ENCODE measurements around the gene TANGO2. TPM values are rescaled to one million over a fixed set of nuclear protein-coding genes. Genes with fewer than 3 reads are reported as not detected.

TANGO2 gene
- total and polyA plus RNA-seq, 2 donors, result 13.6 to 25.5 TPM

DNA sequence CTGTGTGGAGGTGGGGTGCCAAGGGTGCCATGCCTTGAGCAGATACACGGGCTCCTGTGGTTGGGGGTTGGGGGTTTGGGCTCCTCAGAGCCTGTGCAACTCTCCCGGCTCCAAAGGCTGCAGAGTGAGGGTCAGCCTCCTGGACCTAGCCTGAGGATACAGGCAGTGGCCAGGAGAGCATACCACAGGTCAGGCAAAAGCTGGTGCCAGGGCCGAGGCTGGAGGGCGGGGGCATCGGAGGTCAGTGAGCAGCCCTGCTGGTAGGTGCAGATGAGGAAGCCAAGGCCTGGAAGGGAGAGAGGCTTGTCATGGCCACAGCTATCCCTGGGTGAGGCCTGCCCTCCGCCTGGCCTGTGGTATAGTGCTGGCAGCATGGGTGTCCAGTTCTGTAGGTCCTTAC is 33.6 kb downstream of the TANGO2 start:
- Histone ChIP-seq H3K4me3 (ENCODE audit: low read depth, low read length) (no peak overlapping the region), H3K4me1 (ENCODE audit: insufficient read depth) (no peaks in the 10 kb centered on the region), H3K27ac (ENCODE audit: low read depth) (no peak overlapping the region), H3K36me3 (ENCODE audit: insufficient read depth) (peaks cover 1% of the 10 kb centered on the region)
- no peak for DNase-seq (ENCODE audit: extremely low spot score)
- 95% methylated on average over 6 of the region's 6 CpGs for WGBS

DNA sequence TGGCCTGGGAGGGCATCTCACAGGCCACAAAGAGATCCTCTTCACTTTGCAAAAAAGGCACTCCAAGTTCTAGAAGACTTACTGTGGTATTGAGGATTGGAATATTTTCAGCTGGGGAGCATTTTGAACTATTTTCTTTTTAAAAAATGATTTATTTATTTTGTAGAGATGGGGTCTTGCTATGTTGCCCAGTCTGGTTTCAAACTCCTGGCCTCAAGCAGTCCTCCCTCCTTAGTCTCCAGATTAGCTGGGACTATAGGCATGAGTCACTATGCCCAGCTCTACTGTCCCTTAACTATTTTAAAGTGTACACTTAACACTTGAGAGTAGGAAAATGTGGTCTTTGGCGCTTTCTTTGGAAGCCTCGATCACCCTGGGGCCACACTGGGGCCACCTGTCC is 34.2 kb downstream of the TANGO2 start:
- peaks cover 1% of the 10 kb centered on the region for H3K36me3 ChIP-seq (ENCODE audit: insufficient read depth)
- no peak overlapping the region for H3K27ac ChIP-seq (ENCODE audit: low read depth)
- no peak overlapping the region for H3K4me3 ChIP-seq (ENCODE audit: low read depth, low read length)
- 95% methylated on average over 2 of the region's 2 CpGs for WGBS
- no peak for DNase-seq (ENCODE audit: extremely low spot score)
- H3K4me1 ChIP-seq (ENCODE audit: insufficient read depth), result no peaks in the 10 kb centered on the region

- no peak overlapping the region for H3K27ac ChIP-seq (ENCODE audit: low read depth)
- no peak for DNase-seq (ENCODE audit: extremely low spot score)
- WGBS, result 92% methylated on average over 15 of the region's 15 CpGs
- peaks cover 1% of the 10 kb centered on the region for H3K36me3 ChIP-seq (ENCODE audit: insufficient read depth)
- H3K4me1 ChIP-seq (ENCODE audit: insufficient read depth), result no peaks in the 10 kb centered on the region
- H3K4me3 ChIP-seq (ENCODE audit: low read depth, low read length), result no peak overlapping the region
These were observed 34.7 kb downstream of the TANGO2 start for GRCh38 chr22:20055654-20056053.

DNA sequence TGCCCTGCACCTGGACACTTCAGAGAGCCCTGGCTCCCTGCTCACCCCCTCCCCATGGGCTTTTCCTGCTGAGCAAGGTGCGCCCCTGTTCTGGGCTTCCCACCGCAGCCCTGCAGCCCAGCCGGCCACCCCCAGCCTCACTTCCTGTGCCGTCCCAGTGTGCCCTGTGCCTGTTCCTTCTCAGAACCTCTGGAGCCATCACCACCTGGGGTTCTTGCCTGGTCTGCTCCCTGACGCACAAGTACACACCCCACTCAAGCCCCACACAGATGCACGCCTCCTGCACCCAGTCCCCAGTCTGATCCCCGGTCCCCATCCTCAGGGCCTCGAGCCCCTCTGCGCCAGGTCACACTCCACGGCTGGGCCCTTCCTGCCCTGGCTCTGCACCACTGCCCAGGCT is 35.3 kb downstream of the TANGO2 start:
- Histone ChIP-seq H3K36me3 (ENCODE audit: insufficient read depth) (peaks cover 1% of the 10 kb centered on the region), H3K4me3 (ENCODE audit: low read depth, low read length) (no peak overlapping the region), H3K27ac (ENCODE audit: low read depth) (no peak overlapping the region), H3K4me1 (ENCODE audit: insufficient read depth) (no peaks in the 10 kb centered on the region)
- DNase-seq (ENCODE audit: extremely low spot score), result no peak
- 86% methylated on average over 10 of the region's 10 CpGs for WGBS

DNA sequence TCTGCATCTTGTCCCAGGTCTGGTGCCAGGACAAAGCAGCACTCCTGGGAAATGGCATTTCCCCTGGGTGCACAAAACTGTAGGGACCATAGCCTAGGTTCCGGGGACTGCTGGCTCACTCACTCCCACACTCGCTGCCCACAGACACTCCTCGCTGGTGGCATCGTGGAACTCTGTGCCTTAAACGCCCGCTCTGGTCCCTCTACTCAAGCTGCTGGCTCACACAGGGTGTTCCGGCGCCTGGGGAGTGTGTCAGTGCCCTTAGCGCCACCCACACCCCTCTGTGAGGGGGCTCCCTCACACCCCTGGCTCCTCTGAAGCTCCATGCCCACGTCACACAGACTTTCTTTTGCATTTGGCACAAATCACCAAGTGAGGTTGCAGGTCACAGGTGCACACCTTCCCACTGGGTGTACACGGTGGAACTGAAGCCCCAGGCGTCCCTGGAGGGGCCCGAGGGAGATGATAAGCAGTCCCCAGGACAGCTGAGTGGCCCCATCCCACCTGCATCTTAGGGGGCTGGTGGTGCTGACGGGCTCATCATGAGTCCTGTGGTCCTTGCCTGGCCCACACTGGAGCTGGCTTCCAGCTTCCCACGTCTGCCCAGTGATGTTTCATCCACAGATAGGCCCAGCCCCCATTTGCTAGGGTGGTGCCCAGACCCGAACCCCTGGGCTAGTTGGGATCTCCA is 35.9 kb downstream of the TANGO2 start:
- Histone ChIP-seq H3K27ac (ENCODE audit: low read depth) (no peak overlapping the region), H3K4me1 (ENCODE audit: insufficient read depth) (no peaks in the 10 kb centered on the region), H3K4me3 (ENCODE audit: low read depth, low read length) (no peak overlapping the region), H3K36me3 (ENCODE audit: insufficient read depth) (peaks cover 1% of the 10 kb centered on the region)
- WGBS, result 94% methylated on average over 16 of the region's 16 CpGs
- DNase-seq (ENCODE audit: extremely low spot score), result no peak

GRCh38 chr22:20057596-20058268 is 36.8 kb downstream of the TANGO2 start:
- DNase-seq (ENCODE audit: extremely low spot score), result no peak
- 96% methylated on average over 13 of the region's 13 CpGs for WGBS
- no peak overlapping the region for H3K4me3 ChIP-seq (ENCODE audit: low read depth, low read length)
- no peaks in the 10 kb centered on the region for H3K4me1 ChIP-seq (ENCODE audit: insufficient read depth)
- peaks cover 5% of the 10 kb centered on the region for H3K36me3 ChIP-seq (ENCODE audit: insufficient read depth)
- no peak overlapping the region for H3K27ac ChIP-seq (ENCODE audit: low read depth)

DNA sequence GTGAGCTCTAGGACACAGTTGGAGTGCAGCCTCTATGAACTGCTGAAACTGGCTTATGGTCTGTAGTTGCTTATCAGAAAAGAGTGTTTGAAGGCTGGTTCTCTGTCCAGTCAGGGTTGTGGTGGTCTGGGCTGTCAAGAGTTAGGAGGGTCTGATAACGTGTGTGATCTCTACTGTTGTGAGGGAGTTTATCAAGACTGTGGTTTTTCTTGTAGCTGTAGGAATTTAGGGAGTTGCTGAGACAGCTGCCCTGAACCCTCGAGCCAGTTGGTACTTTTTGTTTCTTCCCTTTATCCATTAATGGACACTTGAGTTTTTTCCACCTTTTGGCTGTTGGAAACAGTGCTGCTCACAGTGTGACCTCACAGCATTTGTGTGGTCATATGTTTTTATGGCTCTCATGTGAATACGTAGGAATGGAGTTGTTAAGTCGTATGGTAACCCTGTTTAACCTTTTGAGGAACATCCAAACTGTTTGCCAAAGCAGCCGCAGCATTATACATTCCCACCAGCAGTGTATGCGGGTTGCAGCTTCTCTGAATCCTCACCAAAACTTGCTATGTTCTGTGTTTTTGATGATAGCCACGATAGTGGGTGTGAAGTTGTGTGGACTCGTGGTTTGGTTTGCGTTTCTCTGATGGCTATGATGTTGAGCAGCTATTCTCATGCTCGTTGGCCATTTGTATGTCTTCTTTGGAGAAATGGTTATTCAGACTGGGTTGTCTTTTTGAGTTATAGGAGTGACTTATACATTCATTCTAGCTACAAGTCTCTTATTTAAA is 38.3 kb downstream of the TANGO2 start:
- DNase-seq (ENCODE audit: extremely low spot score), result no peak
- H3K36me3 ChIP-seq (ENCODE audit: insufficient read depth), result peaks cover 5% of the 10 kb centered on the region
- H3K4me1 ChIP-seq (ENCODE audit: insufficient read depth), result no peaks in the 10 kb centered on the region
- H3K4me3 ChIP-seq (ENCODE audit: low read depth, low read length), result no peak overlapping the region
- no peak overlapping the region for H3K27ac ChIP-seq (ENCODE audit: low read depth)
- WGBS, result 74% methylated on average over 10 of the region's 10 CpGs

GRCh38 chr22:20060700-20061480 is 40.0 kb downstream of the TANGO2 start:
- Histone ChIP-seq H3K4me1 (ENCODE audit: insufficient read depth) (no peaks in the 10 kb centered on the region), H3K27ac (ENCODE audit: low read depth) (no peak overlapping the region), H3K4me3 (ENCODE audit: low read depth, low read length) (no peak overlapping the region), H3K36me3 (ENCODE audit: insufficient read depth) (peaks cover 4% of the 10 kb centered on the region)
- DNase-seq (ENCODE audit: extremely low spot score), result no peak
- 90% methylated on average over 10 of the region's 10 CpGs for WGBS

DNA sequence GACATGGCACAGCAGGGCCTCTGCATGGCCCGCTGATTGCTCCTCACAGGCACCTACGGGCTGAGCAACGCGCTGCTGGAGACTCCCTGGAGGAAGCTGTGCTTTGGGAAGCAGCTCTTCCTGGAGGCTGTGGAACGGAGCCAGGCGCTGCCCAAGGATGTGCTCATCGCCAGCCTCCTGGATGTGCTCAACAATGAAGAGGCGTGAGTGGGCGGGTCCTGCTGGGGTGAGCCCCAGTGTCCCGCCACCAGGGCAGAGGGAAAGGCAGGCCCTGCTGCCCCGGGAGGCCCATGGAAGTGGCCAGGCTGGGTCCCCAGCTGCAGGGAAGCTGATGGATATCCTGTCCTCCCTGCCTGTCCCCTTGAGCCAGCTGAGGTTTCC is 40.6 kb downstream of the TANGO2 start:
- H3K36me3 ChIP-seq (ENCODE audit: insufficient read depth), result peaks cover 3% of the 10 kb centered on the region

GRCh38 chr22:20062043-20062765 is 41.3 kb downstream of the TANGO2 start:
- DNase-seq (ENCODE audit: extremely low spot score), result no peak
- 92% methylated on average over 18 of the region's 18 CpGs for WGBS
- no peaks in the 10 kb centered on the region for H3K4me1 ChIP-seq (ENCODE audit: insufficient read depth)
- H3K36me3 ChIP-seq (ENCODE audit: insufficient read depth), result peaks cover 3% of the 10 kb centered on the region
- no peak overlapping the region for H3K4me3 ChIP-seq (ENCODE audit: low read depth, low read length)
- H3K27ac ChIP-seq (ENCODE audit: low read depth), result no peak overlapping the region

More for the DNA sequence above, 40.6 kb downstream of the TANGO2 start:
- Histone ChIP-seq H3K27ac (ENCODE audit: low read depth) (no peak overlapping the region), H3K4me3 (ENCODE audit: low read depth, low read length) (no peak overlapping the region), H3K4me1 (ENCODE audit: insufficient read depth) (no peaks in the 10 kb centered on the region)
- WGBS, result 89% methylated on average over 11 of the region's 11 CpGs
- no peak for DNase-seq (ENCODE audit: extremely low spot score)

GRCh38 chr22:20062766-20063083 is 41.8 kb downstream of the TANGO2 start:
- Histone ChIP-seq H3K27ac (ENCODE audit: low read depth) (no peak overlapping the region), H3K36me3 (ENCODE audit: insufficient read depth) (peaks cover 3% of the 10 kb centered on the region), H3K4me1 (ENCODE audit: insufficient read depth) (no peaks in the 10 kb centered on the region), H3K4me3 (ENCODE audit: low read depth, low read length) (no peak overlapping the region)
- 85% methylated on average over 11 of the region's 11 CpGs for WGBS
- DNase-seq (ENCODE audit: extremely low spot score), result no peak

GRCh38 chr22:20063271-20064139 is 42.6 kb downstream of the TANGO2 start:
- no peak for DNase-seq (ENCODE audit: extremely low spot score)
- no peak overlapping the region for H3K4me3 ChIP-seq (ENCODE audit: low read depth, low read length)
- H3K27ac ChIP-seq (ENCODE audit: low read depth), result no peak overlapping the region
- H3K4me1 ChIP-seq (ENCODE audit: insufficient read depth), result no peaks in the 10 kb centered on the region
- 93% methylated on average over 27 of the region's 27 CpGs for WGBS
- H3K36me3 ChIP-seq (ENCODE audit: insufficient read depth), result peaks cover 3% of the 10 kb centered on the region
